HG02870 (cell line): ENCODE measurements around the gene CCK.

Experiments
- ATAC-seq: cut with Tn5 transposase; IDR thresholded peaks from one replicate; pipeline ENCODE4 v1.9.1; 2021; ENCODE audit warnings: mild to moderate bottlenecking, moderate library complexity; ENCODE audit not compliant: unreplicated experiment

Gene CCK

GRCh38 chr3:42269647-42270046, 3.7 kb upstream of the CCK start:
- ATAC-seq = no peak

DNA sequence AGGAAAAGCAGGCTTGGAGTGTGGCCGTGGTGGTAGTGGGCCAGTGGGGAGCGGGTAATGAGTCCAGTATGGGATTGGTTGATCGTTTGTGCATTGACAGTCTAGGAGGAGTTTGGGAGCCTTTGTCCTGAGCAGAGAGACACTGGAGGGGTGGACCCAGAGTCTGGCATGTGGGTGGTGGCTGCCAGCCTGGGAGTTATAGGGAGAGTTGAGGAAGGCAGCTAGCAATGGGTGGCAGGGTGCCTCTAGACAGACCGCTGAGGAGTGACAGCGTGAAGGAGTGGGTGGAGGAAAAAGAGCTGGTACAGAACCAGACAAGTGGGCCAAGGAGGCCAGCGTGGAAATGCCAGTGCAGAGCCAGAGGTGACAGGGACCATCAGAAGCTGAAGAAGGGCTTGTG, 1.9 kb upstream of the CCK start:
- ATAC-seq = no peak

GRCh38 chr3:42265059-42265991, 660 bp downstream of the CCK start:
- ATAC-seq = no peak

GRCh38 chr3:42264399-42265058, 1.5 kb downstream of the CCK start:
- ATAC-seq = no peak

DNA sequence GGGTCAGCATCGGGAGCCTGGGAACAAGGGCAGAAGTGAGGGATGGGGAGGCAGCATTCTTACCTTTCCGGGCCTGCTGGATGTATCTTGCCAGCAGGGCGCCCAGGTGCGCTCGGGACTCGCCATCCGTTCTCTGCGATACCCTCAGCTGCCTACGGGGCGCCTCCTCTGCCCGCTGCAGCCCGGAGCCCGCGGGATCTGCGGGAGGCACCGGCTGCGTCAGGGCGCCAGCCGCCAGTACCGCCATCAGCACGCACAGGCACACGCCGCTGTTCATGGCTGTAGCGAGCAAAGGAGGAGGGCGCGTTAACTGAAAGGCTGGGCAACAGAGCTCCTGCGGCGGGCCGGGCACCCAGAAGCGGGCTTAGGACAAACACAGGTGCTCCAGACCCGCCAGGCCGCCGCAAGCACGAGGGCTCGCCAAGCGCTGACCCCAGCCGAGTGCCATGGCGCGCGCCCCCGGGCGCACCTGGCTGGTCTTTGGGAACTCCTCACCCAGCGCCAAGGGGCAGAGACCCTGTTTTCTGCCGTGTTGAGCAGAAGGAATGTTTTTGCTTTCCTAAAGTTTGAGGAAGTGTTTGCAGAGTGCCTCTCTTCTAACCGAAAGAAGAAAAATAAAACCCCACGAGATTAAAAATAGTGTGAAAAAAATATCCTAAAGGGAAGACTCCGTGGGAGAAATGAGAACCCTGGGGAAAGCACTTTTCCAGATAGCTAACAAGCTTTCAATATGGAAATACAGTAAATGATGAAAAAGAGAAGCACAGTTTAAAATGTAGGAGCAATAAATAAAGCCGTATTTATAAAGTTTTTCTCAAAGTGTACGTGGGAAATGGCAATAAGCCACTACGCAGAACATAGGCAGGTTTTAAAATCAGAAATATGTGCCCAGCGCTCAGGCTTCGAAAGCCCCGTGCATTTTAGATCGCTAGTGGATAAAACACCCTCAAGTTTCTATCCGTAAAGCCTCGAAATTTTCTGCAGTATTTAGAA, 2.3 kb downstream of the CCK start:
- no peak for ATAC-seq

DNA sequence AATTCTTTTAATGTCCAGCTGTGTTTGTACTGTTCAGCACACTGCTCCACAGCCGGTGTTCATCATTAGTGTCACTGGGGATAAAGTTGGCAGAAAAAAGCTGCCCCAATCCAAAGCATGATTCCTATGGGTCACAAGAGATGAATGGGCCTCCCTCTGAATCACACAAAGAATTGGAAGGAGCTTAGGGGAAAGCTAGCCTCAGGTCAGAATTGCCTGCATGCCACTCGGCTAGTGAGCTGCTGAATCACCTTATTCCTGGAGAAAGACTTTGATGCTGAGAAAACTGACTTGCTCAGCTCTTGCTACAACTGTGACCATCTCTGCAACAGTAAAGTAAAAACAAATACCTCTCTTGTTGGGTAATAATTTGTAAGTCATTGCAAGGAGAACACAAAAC, 3.5 kb downstream of the CCK start:
- no peak for ATAC-seq

GRCh38 chr3:42257007-42257406, 9.0 kb downstream of the CCK start:
- ATAC-seq = no peak

GRCh38 chr3:42256135-42256819, 9.7 kb downstream of the CCK start:
- no peak for ATAC-seq

DNA sequence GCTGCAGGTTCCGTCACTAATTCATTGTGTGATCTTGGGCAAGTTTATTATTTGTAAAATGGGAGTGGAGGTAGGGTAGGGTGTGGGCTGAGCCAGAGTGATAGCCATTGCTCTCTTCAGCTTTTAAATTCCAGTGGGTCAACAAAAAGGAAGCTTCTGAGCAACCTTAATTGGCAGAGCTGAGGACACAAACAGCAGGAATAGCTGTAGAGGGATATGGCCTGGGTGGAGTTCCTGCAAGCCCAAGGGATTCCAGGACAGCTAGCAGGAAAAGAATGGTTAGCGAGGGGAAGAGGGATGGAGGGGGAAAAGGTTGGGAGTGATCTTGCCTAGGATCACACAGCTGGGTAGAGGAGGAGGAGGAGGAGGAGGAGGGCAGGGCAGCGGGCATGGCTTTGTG, 11.4 kb downstream of the CCK start:
- ATAC-seq = no peak

GRCh38 chr3:42250761-42251160, 15.2 kb downstream of the CCK start:
- no peak for ATAC-seq

- ATAC-seq = peak; percentile 53
These were observed 18.4 kb downstream of the CCK start for GRCh38 chr3:42247576-42248027.

DNA sequence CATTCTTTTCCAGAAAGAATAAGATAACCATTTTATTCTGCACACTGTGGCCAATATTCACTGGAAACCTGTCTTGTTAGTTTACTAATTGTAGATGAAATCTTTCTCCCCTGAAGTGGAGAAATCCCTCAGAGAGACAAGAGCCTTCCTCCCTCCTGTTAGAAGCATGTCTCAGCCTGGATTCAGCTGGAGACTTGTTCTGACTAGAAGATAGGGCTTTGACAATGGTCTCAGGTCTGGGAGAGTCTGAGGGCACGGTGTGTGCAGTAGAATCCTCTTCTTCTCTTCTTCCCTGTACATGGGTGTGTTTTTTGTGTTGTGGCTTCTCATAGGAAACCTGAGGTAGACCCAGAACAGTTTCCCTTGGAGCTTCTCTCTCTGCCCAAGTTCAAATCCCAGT, 19.9 kb downstream of the CCK start:
- no peak for ATAC-seq

GRCh38 chr3:42236611-42237010, 29.4 kb downstream of the CCK start:
- ATAC-seq = no peak

DNA sequence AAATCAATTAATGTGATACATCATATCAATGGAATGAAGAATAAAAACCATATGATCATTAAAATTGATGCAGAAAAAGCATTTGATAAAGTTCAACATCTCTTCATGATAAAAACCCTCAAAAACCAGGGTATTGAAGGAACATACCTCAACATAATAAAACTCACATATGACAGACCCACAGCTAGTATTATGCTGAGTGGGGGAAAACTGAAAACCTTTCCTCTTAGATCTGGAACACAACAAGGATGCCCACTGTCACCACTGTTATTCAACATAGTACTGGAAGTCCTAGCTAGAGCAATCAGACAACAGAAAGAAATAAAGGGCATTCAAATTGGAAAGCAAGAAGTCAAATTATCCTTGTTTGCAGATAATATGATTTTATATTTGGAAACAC, 30.5 kb downstream of the CCK start:
- no peak for ATAC-seq

DNA sequence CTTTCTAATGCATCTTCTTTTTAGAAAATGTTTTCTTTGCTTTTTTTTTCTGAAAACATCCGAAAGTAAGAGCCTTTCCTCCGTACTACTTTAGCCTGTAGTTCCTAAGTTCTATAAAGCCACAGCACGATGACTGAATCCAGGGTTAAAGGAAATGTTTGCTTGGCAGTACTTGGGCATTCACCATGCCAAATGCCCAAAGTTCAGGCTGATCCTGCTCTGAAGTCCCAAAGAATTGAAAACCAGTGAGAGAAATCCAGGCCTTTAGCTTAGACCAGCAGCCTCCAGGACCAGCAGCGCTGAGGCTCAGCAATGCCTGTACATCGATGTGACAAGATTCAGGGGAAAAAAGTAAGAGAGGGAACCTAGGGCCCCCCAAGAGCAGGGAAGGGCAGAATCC, 35.1 kb downstream of the CCK start:
- ATAC-seq = no peak

DNA sequence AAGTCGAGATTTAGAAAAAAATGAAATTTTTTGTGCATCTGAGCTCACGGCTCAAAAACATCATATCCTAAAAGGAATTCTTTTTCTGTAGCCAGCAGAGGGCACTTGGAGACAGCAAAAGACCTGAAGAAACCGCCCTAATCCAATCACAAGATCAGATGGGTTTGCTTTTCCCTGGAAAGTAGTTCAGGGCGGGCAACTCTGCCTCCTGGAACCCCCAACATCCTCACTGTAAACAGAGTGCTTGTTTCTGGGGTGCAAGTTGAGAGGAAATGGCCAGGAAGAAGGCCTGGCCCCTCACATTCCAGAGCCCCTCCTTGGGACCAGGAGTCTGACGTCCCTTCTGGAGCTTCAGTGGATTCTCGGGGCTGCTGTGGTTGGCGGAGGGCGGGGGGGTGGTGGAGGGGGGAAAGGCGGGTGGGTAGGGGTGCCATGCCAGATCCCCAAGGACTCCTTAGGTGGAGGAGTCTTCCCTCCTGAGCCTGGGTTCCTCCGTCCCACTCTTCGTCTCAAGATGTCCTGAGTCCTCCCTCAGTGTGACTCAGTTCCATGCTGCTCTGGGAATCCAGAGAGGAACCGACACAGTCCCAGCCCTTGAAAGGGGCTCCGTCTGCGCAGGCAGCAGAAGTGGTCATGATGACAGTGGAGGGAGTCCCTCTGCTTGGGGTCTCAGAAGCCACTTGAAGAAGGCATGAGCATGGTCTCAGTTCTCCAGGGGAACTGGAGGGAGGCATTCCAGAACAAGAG, 35.9 kb downstream of the CCK start:
- ATAC-seq = no peak

GRCh38 chr3:42229266-42229941, 36.6 kb downstream of the CCK start:
- no peak for ATAC-seq

DNA sequence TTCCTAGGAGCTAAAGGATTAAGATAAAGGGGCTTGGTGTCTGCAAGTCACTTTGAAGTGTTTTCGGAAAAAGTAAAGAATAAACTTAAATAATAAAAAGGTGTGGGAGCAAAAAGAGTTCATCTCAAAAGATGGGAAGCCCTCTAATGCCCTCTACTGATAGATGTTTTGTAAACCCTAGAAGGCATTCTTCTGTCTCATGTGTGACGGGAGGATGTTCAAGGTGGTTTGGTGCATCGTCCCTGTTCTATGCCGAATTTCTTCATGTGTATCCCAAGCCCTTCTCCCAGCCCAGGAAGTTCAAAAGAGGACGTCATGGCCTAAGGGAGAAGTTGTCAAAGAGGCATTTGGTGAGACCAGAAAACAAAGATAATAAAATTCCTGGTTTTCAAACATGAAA, 37.2 kb downstream of the CCK start:
- ATAC-seq = no peak
